C4-2B (cell line): ENCODE results near the gene ZMYM5.
"Not testable (repeated sequence)": the region's sequence is repeated elsewhere in the genome, so short reads cannot be mapped to it uniquely, and the experiment has no call there.

ENCODE experiments used
- CTCF ChIP-seq: fragments of 450-650 bp; conservative IDR thresholded peaks from 2 replicates; pipeline ENCODE4 v1.5.1; 2017; ENCODE audit warnings: mild to moderate bottlenecking
- ZFX ChIP-seq: fragments of 450-650 bp; IDR thresholded peaks from 2 replicates; pipeline ENCODE4 v1.6.1; 2017

GRCh38 chr13:19905487-19906195 lies 42.2 kb upstream of the ZMYM5 start:
- TF ChIP-seq CTCF, ZFX: not testable (repeated sequence)
